Skeletal muscle tissue (tissue), 4 donors: ENCODE measurements around the gene DRAM2. TPM values are rescaled to one million over a fixed set of nuclear protein-coding genes. Genes with fewer than 3 reads are reported as not detected.

Experiments used
- H3K27ac ChIP-seq: one replicate; pipeline ENCODE4 v1.7.0; 2013; ENCODE audit warnings: mild to moderate bottlenecking, low read depth, low read length, inconsistent platforms
- H3K27me3 ChIP-seq, 3 donors: one replicate each; pipeline ENCODE4 v1.7.0; 2013; ENCODE audit warnings: low read length in 3 of 3; ENCODE audit not compliant: control insufficient read depth in 3 of 3, insufficient read depth in 3 of 3
- H3K36me3 ChIP-seq, 3 donors: one replicate each; pipeline ENCODE4 v1.7.0; 2013; ENCODE audit warnings: low read length in 3 of 3; ENCODE audit not compliant: control insufficient read depth in 3 of 3, insufficient read depth in 3 of 3
- H3K4me1 ChIP-seq, 3 donors: one replicate each; pipeline ENCODE4 v1.7.0; 2013; ENCODE audit warnings: low read length in 3 of 3, mild to moderate bottlenecking in 3 of 3; ENCODE audit not compliant: control insufficient read depth in 3 of 3, insufficient read depth in 3 of 3
- H3K4me3 ChIP-seq, 3 donors: one replicate each; pipeline ENCODE4 v1.7.0; 2013; ENCODE audit warnings: low read length in 3 of 3
- H3K9ac ChIP-seq, 3 donors: one replicate each; pipeline ENCODE4 v1.7.0; 2013; ENCODE audit warnings: low read length in 3 of 3, mild to moderate bottlenecking in 3 of 3, moderate library complexity in 2 of 3, low read depth in 1 of 3
- H3K9me3 ChIP-seq, 3 donors: one replicate each; pipeline ENCODE4 v1.7.0; 2013; ENCODE audit warnings: low read length in 3 of 3; ENCODE audit not compliant: control insufficient read depth in 3 of 3
- total RNA-seq: library from RNA; depleted of rRNA; stranded (reverse); fragments of >200 nt; gene quantifications from one replicate; pipeline ENCODE4 v1.2.3, GENCODE V29; 2014
- donor health status: Osteomylitis.

Gene DRAM2
- total RNA-seq, 1 donor from 2014 or later, result 38.1 TPM

GRCh38 chr1:111164151-111164550 lies 24.3 kb upstream of the DRAM2 start:
- no peak overlapping the region for H3K4me3 ChIP-seq
- peaks cover 0 to 21% (median 17%) of the 10 kb centered on the region in 3 donors for H3K36me3 ChIP-seq
- H3K9ac ChIP-seq, result no peak overlapping the region
- no peaks in the 10 kb centered on the region for H3K4me1 ChIP-seq
- no peaks in the 10 kb centered on the region for H3K27me3 ChIP-seq
- H3K27ac ChIP-seq, result no peak overlapping the region
- no peaks in the 10 kb centered on the region for H3K9me3 ChIP-seq

GRCh38 chr1:111163363-111163762 lies 23.5 kb upstream of the DRAM2 start:
- peaks cover 0 to 22% (median 11%) of the 10 kb centered on the region in 3 donors for H3K36me3 ChIP-seq

GRCh38 chr1:111162488-111162880 lies 22.6 kb upstream of the DRAM2 start:
- no peaks in the 10 kb centered on the region for H3K27me3 ChIP-seq
- H3K4me3 ChIP-seq, result no peak overlapping the region

More at GRCh38 chr1:111163363-111163762, 23.5 kb upstream of the DRAM2 start:
- H3K9me3 ChIP-seq, result no peaks in the 10 kb centered on the region
- no peak overlapping the region for H3K4me3 ChIP-seq
- no peaks in the 10 kb centered on the region for H3K27me3 ChIP-seq
- H3K9ac ChIP-seq, result no peak overlapping the region
- H3K27ac ChIP-seq, result no peak overlapping the region
- H3K4me1 ChIP-seq, result no peaks in the 10 kb centered on the region

GRCh38 chr1:111161843-111162487 lies 22.1 kb upstream of the DRAM2 start:
- H3K27me3 ChIP-seq, result no peaks in the 10 kb centered on the region
- H3K36me3 ChIP-seq, result peaks cover 0 to 18% (median 8%) of the 10 kb centered on the region in 3 donors
- H3K9ac ChIP-seq, result no peak overlapping the region

More at GRCh38 chr1:111162488-111162880, 22.6 kb upstream of the DRAM2 start:
- H3K9me3 ChIP-seq, result no peaks in the 10 kb centered on the region
- H3K9ac ChIP-seq, result no peak overlapping the region
- H3K36me3 ChIP-seq, result peaks cover 0 to 18% (median 8%) of the 10 kb centered on the region in 3 donors
- no peaks in the 10 kb centered on the region for H3K4me1 ChIP-seq
- H3K27ac ChIP-seq, result no peak overlapping the region

GRCh38 chr1:111157431-111157830 lies 17.5 kb upstream of the DRAM2 start:
- no peaks in the 10 kb centered on the region for H3K9me3 ChIP-seq
- no peaks in the 10 kb centered on the region for H3K4me1 ChIP-seq
- H3K27me3 ChIP-seq, result no peaks in the 10 kb centered on the region
- peaks cover 7 to 19% (median 17%) of the 10 kb centered on the region in 3 donors for H3K36me3 ChIP-seq
- no peak overlapping the region for H3K27ac ChIP-seq
- no peak overlapping the region for H3K9ac ChIP-seq
- no peak overlapping the region for H3K4me3 ChIP-seq

More at GRCh38 chr1:111161843-111162487, 22.1 kb upstream of the DRAM2 start:
- H3K9me3 ChIP-seq, result no peaks in the 10 kb centered on the region
- H3K27ac ChIP-seq, result no peak overlapping the region
- H3K4me3 ChIP-seq, result no peak overlapping the region
- no peaks in the 10 kb centered on the region for H3K4me1 ChIP-seq

- H3K27ac ChIP-seq, result no peak overlapping the region
- no peaks in the 10 kb centered on the region for H3K9me3 ChIP-seq
- H3K4me1 ChIP-seq, result no peaks in the 10 kb centered on the region
- no peak overlapping the region for H3K9ac ChIP-seq
- no peak overlapping the region for H3K4me3 ChIP-seq
- peaks cover 10 to 24% (median 23%) of the 10 kb centered on the region in 3 donors for H3K36me3 ChIP-seq
- no peaks in the 10 kb centered on the region for H3K27me3 ChIP-seq
Measured at GRCh38 chr1:111154021-111154999, 14.4 kb upstream of the DRAM2 start.

- Histone ChIP-seq H3K9ac (no peak overlapping the region), H3K4me1 (peaks cover 0 to 4% (median 0%) of the 10 kb centered on the region in 3 donors), H3K27ac (no peak overlapping the region), H3K9me3 (no peaks in the 10 kb centered on the region), H3K4me3 (no peak overlapping the region), H3K36me3 (peaks cover 10 to 35% (median 32%) of the 10 kb centered on the region in 3 donors), H3K27me3 (no peaks in the 10 kb centered on the region)
Measured at GRCh38 chr1:111151838-111152237, 11.9 kb upstream of the DRAM2 start.

- Histone ChIP-seq H3K27ac (no peak overlapping the region), H3K36me3 (peaks cover 8 to 31% (median 30%) of the 10 kb centered on the region in 3 donors), H3K9ac (peak overlapping the region in 1 of 3 donors; percentile 37), H3K4me1 (peaks cover 0 to 4% (median 4%) of the 10 kb centered on the region in 3 donors), H3K4me3 (no peak overlapping the region), H3K27me3 (no peaks in the 10 kb centered on the region), H3K9me3 (no peaks in the 10 kb centered on the region)
Measured at GRCh38 chr1:111148376-111148881, 8.5 kb upstream of the DRAM2 start.

- Histone ChIP-seq H3K27ac (no peak overlapping the region), H3K36me3 (peaks cover 4 to 27% (median 25%) of the 10 kb centered on the region in 3 donors)
Measured at GRCh38 chr1:111147948-111148347, 8.1 kb upstream of the DRAM2 start.

More at GRCh38 chr1:111147948-111148347, 8.1 kb upstream of the DRAM2 start:
- Histone ChIP-seq H3K4me1 (peaks cover 0 to 7% (median 4%) of the 10 kb centered on the region in 3 donors), H3K9ac (no peak overlapping the region), H3K9me3 (no peaks in the 10 kb centered on the region), H3K4me3 (no peak overlapping the region), H3K27me3 (no peaks in the 10 kb centered on the region)
